Effector CD8-positive, alpha-beta T cell (primary cell): ENCODE data around the gene CNGA4.
"Not testable (repeated sequence)": the region's sequence is repeated elsewhere in the genome, so short reads cannot be mapped to it uniquely, and the experiment has no call there.

ENCODE experiments used
- DNase-seq: peaks from one replicate; lab custom pipeline; 2025; lab: John Stamatoyannopoulos, UW

Gene CNGA4

DNA sequence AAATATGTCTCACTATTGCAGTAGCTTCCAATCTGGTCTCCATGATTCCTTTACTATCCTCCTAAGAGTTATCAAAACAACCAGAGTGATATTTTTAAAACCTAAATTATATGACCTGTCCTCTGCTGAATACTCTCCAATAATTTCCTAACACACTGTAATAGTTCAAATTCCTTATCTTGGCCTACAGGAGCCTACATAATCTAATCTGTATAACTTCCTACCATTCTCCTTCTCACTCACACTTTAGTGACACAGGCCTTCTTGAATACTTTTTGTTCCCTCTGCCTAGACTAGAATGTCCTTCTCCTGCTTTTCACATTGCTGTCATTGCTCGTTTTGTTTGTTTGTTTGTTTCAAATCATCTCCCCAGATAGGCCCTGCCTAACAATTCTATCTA is 13.9 kb upstream of the CNGA4 start:
- no peak for DNase-seq

DNA sequence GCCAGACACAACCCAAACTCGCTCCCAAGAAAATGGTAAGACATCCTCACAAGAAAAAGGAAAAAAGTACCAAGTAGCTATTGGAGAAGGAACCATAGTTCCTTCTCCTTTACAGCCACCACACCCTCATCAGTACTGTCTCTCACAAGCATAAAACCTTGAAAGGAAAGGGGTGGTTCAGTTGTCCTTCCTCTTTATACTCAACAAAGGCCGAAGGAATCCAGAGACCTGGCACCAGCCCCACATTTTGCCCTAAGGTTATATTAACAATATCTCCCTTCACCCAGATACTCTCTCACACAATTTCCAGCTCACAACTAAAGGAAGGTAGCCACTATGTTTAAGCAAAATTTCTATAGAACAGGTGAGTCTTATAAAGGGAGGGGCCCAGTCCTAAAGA is 13.0 kb upstream of the CNGA4 start:
- DNase-seq, result no peak

GRCh38 chr11:6228520-6228919 is 10.4 kb upstream of the CNGA4 start:
- DNase-seq, result no peak

DNA sequence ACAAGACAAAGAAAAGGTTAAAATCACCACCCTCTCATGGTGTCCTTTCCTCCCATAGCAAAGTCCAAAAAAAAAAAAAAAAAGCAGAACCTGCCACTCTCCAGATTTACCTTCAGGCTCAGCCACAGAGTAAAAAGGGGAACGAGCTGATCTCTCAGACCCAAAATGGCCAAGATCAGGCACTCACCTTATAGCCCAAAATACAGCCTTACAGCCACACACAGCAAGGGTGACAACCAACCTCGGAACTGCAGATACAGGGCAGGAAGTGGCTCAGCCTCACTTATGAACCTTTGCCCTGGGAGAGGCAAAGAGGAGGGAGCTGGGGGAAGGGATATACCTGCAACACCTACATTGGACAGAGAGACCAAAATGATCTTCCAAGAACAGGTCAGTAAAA is 9.0 kb upstream of the CNGA4 start:
- DNase-seq, result no peak

GRCh38 chr11:6232899-6233298 is 6.0 kb upstream of the CNGA4 start:
- DNase-seq, result no peak

GRCh38 chr11:6233984-6234386 is 4.9 kb upstream of the CNGA4 start:
- no peak for DNase-seq

- peak; percentile 98 for DNase-seq
Observed at GRCh38 chr11:6234387-6235107, 4.3 kb upstream of the CNGA4 start, which contains the start of gene FHIP1B. FHIP1B (minus strand) TSS chr11:6234636; CDS start chr11:6224516, 10,120 bp downstream.

GRCh38 chr11:6237266-6237665 is 1.6 kb upstream of the CNGA4 start:
- DNase-seq, result no peak

- DNase-seq, result no peak
Observed at GRCh38 chr11:6237761-6238302, 1.1 kb upstream of the CNGA4 start.

DNA sequence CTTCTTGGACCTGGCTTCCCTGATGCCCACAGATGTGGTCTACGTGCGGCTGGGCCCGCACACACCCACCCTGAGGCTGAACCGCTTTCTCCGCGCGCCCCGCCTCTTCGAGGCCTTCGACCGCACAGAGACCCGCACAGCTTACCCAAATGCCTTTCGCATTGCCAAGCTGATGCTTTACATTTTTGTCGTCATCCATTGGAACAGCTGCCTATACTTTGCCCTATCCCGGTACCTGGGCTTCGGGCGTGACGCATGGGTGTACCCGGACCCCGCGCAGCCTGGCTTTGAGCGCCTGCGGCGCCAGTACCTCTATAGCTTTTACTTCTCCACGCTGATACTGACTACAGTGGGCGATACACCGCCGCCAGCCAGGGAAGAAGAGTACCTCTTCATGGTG is 1.2 kb downstream of the CNGA4 start:
- no peak for DNase-seq

DNA sequence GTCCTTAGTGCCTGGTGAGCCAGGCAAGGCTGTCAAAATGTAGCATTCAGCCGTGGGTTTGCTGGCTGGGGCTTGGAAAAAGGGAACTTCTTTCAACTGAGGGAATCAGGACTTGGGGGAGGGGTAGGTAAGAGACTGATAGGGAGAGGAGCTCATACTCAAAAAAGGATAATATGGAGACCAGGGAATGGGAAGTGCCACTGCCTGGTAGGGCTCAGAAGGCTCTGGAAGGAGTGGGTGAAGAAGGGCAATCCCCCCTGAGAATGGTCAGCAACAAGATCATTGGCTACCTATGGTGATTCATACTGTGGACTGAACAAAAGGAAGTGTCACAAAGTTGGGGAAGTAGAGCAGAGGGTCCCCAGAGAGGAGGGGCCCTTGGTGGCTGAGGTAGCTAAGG is 1.9 kb downstream of the CNGA4 start:
- DNase-seq, result no peak

DNA sequence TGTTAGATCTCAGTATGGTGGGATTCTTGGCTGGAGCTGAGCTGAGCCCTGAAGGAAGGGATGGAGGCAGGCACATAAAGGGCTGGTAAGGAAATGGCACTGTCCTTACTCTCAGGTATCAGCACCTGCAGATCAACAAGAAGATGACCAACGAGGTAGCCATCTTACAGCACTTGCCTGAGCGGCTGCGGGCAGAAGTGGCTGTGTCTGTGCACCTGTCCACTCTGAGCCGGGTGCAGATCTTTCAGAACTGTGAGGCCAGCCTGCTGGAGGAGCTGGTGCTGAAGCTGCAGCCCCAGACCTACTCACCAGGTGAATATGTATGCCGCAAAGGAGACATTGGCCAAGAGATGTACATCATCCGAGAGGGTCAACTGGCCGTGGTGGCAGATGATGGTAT is 2.4 kb downstream of the CNGA4 start:
- DNase-seq, result no peak

- no peak for DNase-seq
Observed at GRCh38 chr11:6245536-6245935, 6.6 kb downstream of the CNGA4 start.

DNA sequence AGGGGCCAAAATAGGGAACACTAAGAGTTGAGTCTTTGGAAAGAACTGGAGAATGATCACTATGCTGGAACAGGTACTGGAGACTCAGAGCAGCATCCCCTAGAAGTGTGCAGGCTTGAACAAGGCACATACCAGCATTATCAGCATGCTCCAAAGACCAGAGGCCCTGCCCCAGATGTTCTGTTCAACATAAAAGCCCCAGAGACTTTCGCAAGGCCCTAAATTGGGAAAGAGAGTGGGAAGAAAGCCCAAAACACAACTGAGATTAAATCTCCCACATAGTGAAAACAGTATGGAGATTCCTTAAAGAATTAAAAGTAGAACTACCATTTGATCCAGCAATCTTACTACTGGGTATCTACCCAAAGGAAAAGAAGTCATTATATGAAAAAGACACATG is 9.4 kb downstream of the CNGA4 start:
- no peak for DNase-seq

GRCh38 chr11:6248897-6249296 is 10.0 kb downstream of the CNGA4 start:
- not testable (repeated sequence) for DNase-seq

DNA sequence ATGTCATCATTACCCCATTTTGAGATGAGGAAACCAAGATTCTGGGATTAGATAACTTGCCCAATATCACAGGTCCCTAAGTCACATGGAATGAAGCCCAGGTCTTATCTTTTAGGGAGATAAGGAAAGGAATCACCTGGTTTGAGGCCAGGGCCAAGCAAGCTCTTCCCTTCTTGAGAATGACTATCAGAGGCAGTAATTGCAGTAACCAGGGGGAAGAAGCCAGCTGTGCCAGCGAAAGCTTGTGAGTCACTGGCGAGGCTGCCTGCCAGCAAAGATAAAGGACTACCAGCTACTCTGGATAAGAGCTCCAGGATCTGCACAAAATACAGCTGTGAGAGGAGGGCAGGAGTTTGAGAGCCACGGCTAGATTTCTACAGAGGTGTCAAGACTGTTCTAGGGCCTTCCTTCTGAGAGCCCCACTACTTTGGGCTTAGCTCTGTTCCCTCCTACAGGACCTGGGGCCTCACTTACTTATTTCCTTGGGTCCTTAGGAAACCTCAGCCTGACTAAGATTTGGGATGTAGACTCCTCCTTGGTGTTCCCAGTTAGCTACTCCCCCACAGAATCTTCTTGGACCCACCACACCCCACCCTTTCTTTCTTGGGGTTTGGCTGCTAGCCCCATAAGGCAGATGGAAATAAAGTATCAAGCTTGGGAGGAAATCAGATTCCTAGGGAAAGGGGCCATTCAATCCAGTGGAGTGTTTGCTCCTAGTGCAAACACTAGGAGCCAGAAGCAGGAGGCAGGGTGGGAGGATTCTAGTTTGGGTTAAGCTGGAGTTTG is 11.1 kb downstream of the CNGA4 start:
- no peak for DNase-seq

DNA sequence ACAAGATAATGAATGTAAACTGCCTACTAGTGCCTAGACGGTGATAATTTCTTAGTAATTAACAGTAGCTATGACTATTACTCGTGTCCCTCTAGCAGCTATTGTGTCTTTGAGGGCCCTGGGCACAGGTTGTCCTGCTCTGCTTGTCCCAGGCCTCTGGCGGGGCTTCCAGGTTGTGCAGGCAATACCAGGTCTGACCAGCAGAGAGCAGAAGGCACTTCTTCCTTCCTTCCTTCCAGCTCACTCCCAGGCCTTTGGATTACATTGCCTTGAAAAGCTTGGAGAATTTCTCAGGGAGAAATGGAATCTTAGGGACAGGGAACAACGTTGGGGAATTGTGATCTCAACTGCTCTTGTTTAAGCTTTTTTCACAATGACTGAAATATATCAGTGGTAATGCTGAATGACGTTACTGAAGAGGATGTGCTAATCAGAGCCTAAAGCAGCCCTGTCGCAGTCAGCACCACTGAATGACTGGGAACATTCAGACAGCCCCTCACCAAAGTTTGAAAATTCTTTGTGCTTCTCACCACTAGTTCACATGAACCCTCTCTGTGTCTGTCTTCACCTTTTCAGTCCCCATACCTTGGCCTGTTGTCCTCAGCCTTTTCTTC is 12.3 kb downstream of the CNGA4 start:
- peak; percentile 26 for DNase-seq

GRCh38 chr11:6251990-6252473 is 13.1 kb downstream of the CNGA4 start:
- no peak for DNase-seq

- DNase-seq, result no peak
Observed at GRCh38 chr11:6253197-6253596, 14.3 kb downstream of the CNGA4 start.

DNA sequence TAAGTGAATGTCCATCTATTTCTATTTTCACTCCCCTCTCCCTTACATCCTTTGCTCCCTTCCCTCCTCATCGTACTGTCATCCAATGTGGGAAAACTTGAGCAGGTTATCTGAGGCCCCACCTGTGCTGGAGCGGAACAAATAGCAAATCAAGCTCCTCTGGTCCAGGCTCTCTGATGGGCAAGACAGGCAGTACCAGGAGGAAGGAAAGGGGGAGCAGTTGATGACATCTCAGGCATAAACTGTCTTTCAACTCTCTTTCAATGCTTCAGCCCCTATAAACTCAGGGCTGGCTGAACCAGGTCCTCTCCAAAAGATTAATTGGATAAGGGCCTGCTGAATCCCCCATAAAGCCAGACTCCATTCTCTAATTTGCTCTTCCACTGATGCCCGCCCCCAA is 19.3 kb downstream of the CNGA4 start:
- no peak for DNase-seq

DNA sequence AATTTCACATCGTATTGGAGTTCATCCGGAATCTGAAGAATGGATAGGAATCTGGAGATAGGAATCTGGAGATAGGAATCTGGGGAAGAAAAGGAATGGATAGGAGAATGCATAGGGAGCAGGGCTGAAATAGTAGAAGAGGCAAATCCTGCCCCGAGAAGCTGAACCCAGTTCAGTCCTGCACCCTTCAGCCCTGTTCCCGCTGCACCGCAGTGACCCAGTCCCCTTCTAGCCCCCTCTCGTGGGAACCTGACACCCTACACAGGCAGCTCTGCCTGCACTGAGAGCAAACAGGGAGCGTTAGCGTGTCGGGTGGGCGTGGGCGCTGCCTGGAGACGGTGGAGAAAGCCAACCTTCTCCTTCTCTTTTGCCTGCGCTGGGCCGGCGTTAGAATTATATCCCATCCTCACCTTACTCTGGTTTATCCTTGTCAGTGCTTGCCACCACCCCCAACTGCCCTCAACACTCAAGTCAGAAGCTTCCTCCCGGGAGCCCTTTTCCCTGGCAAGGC is 19.7 kb downstream of the CNGA4 start:
- DNase-seq, result no peak

DNA sequence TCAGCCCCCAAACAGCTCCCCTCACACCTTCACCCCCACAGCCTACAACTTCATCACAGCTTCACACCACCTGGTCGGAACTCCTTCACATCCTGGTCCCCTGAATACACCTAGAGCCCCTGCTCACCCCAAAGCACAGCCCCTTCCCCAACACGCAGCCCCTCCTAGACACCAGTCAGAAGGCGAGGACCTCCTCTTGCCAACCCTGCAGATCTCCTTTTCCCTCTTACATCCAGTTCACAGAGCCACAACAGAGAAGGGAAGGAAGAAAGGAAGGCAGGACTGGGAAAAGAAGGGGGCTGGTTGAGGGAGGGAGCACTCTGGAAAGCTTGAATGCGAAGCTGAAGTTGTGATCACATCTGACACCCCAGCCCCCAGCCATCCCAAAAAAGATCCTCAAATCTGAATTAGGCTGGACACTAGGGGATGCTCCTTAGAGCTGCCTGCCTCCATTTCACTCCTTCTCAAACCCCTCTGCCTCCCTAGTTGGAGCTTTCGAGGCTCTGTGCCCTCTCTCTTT is 21.4 kb downstream of the CNGA4 start:
- no peak for DNase-seq
